Stimulated activated CD4-positive, alpha-beta T cell treated with anti-CD3 and anti-CD28 coated beads, Interleukin-2, amount 100 ng/mL, for 24 hours (primary cell): ENCODE results near the gene WDR87.
"Not testable (repeated sequence)": the region's sequence is repeated elsewhere in the genome, so short reads cannot be mapped to it uniquely, and the experiment has no call there.

ENCODE experiments used
- DNase-seq, 2 donors: peaks; one replicate each; pipeline ENCODE4 v3.0.0-alpha.2; 2020

The WDR87 gene

GRCh38 chr19:37929355-37929923 is 23.0 kb upstream of the WDR87 start:
- DNase-seq, result no peak

GRCh38 chr19:37928527-37929286 is 22.3 kb upstream of the WDR87 start:
- no peak for DNase-seq

DNA sequence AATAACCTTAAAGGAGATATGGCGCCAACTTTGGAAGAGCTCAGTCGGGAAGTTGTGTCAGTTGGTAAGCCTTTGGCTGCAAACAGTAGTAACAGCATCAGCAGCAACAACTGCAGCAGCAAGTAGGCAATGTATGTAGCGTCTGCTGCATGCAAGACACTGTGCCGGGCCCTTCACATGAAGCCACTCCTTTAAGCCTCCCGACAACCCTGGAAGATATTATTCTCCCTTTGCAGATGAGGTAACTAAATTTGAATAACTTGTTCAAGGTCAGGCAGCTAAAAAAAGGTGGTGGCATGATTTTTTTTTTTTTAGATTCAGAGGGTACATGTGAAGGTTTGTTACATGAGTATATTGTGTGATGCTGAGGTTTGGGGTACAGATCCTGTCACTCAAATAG is 20.3 kb upstream of the WDR87 start:
- DNase-seq, result no peak

DNA sequence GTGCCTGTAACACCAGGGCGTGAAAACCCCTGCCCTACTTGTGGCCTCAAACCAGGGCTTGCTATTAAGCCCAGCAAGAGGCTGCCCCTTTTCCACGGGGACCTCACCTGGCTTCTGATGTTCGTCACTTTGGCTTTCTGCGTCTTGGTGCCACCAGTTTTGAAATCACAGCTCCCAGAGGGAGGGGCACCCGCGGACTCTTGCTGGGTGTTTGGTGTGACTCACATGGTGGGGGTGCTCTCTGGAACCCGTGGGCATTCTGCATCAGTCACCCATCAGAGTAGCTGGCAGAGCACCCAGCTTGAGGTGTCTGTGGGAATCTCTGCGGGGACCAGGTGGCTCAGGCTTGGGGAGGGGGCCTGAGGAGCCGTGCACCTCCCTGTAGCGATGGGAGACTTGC is 19.9 kb upstream of the WDR87 start:
- no peak for DNase-seq

GRCh38 chr19:37925212-37925611 is 18.8 kb upstream of the WDR87 start:
- no peak for DNase-seq

- DNase-seq, result not testable (repeated sequence)
Measured at GRCh38 chr19:37924573-37924972, 18.2 kb upstream of the WDR87 start.

- DNase-seq, result no peak
Measured at GRCh38 chr19:37920591-37921450, 14.4 kb upstream of the WDR87 start.

GRCh38 chr19:37914908-37915307 is 8.5 kb upstream of the WDR87 start:
- DNase-seq, result no peak

DNA sequence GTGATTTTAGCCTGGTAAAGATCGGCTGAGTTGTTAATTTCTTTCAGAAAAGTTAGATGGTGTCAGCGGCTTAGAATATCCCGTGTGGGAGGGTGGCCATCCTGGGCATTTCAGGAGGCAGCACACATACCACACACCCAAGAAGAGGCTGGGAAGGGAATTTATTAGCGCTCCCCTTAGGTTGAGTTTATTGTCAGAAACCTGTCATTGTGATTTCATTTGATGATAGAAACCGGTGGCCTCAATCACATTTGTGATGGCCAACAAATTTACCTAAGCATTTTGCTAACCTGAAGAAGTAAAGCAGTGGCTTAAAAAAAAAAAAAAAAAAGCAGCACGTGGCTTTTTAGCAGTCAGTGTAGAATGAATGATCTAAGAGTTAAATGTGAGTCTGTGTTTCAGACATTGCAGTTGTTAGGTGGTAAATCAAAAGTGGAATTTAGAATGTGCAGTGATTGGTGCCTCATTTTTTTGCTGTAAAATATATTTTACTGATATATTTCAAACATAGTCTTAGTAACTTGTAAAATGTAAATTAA is 3.3 kb upstream of the WDR87 start:
- DNase-seq, result no peak

- DNase-seq, result no peak
Measured at GRCh38 chr19:37907735-37908455, 1.5 kb upstream of the WDR87 start.

GRCh38 chr19:37906869-37907734 is 708 bp upstream of the WDR87 start, which contains the start of gene SIPA1L3:
TSS of gene SIPA1L3 (plus strand) at chr19:37907208. CDS start at chr19:38081566, 174,358 bp downstream.
- peak; percentile 92 to 93 for DNase-seq

DNA sequence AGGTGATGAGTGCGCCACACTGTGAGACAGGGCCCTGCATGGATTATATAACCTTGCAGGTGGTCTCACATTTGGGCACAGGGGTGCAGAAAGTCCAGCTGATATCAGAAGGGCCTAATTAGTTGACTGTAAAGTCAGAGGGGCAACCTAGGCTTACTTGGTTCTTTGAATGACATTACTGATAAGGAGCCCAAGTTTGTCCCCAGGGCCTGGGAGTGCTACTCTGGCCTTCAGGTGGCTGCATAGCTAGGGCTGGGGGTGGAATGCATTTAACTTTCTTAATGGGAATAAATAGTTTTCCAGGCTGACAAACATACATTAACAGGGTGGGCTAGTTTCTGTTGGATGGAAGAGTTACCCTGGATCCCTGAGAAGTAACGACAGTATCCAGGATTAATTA is 3.3 kb downstream of the WDR87 start:
- DNase-seq, result no peak

GRCh38 chr19:37902668-37903067 is 3.7 kb downstream of the WDR87 start:
- DNase-seq, result peak; percentile 84 to 89

- no peak for DNase-seq
Measured at GRCh38 chr19:37899966-37900365, 6.4 kb downstream of the WDR87 start.

DNA sequence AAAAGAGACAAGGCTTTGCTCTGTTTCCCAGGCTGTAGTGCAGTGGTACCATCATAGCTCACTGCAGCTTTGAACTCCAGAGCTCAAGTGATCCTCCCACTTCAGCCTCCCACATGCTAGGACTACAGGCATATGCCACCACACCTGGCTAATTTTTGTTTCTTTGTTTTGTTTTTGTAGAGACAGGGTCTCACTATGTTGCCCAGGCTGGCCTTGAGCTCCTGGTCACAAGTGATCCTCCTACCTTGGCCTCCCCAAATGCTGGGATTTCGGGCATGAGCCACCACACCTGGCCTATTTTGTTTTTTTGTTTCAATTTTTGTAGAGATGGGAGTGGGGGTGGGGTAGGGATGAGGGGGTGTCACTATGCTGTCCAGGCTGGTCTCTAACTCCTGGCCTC is 6.9 kb downstream of the WDR87 start:
- no peak for DNase-seq

DNA sequence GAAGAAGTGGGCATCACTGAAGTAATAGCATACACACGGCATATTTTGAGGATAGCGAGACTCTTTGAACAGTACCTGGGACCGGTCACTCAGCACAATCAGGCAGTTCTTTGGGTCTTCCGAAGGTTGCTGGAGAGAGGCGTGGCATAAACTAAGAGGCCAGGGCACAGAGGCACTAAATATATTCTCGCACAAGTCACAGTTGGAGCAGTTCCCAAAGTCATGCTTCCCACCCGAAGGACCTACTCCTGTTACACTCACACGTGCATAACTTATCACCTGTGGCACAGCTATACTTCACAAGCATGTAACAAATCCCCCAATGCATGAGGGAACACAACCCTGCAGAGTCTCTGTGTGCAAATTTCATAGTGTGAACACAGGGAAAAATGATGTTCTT is 10.2 kb downstream of the WDR87 start:
- DNase-seq, result no peak

- DNase-seq, result no peak
Measured at GRCh38 chr19:37893845-37894575, 12.4 kb downstream of the WDR87 start.

- DNase-seq, result no peak
Measured at GRCh38 chr19:37886571-37886970, 19.8 kb downstream of the WDR87 start.

GRCh38 chr19:37885392-37885791 is 21.0 kb downstream of the WDR87 start:
- DNase-seq, result no peak

DNA sequence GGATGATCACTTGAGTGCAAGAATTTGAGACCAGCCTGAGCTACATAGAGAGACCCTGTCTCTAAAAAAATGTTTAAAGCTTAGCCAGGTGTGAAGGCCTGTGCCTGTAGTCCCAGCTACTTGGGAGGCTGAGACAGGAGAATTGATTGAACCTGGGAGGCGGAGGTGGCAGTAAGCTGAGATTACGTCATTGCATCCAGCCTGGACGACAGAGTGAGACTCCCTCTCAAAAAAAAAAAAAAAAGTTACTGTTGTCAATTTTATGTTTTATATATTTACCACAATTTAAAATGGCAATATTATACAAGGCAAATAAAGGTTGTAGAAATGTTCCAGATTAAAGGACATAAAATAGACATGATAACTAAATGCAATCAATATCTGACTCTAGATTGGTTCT is 29.2 kb downstream of the WDR87 start:
- no peak for DNase-seq

- DNase-seq, result no peak
Measured at GRCh38 chr19:37876032-37876431, 30.4 kb downstream of the WDR87 start.
